Nephron (organoid): ENCODE results near the gene FKBP15.
"Not testable (repeated sequence)": the region's sequence is repeated elsewhere in the genome, so short reads cannot be mapped to it uniquely, and the experiment has no call there.

Source experiments
- H3K27ac Mint-ChIP-seq, 3 experiments: 2 replicates each; pipeline ENCODE4 v1.8.0; 2020; ENCODE audit warnings: mixed read lengths in 3 of 3, mild to moderate bottlenecking in 2 of 3, moderate library complexity in 1 of 3
- H3K27me3 Mint-ChIP-seq: 2 replicates; pipeline ENCODE4 v1.8.0; 2021; ENCODE audit warnings: low read depth, mild to moderate bottlenecking, moderate library complexity, mixed read lengths
- H3K36me3 Mint-ChIP-seq: 2 replicates; pipeline ENCODE4 v1.8.0; 2020; ENCODE audit warnings: low read depth, mixed read lengths
- H3K4me1 Mint-ChIP-seq: 2 replicates; pipeline ENCODE4 v1.8.0; 2020; ENCODE audit warnings: mixed read lengths
- H3K4me3 Mint-ChIP-seq, 3 experiments: 2 replicates each; pipeline ENCODE4 v1.8.0; 2020; ENCODE audit warnings: mild to moderate bottlenecking in 3 of 3, mixed read lengths in 3 of 3, moderate library complexity in 2 of 3
- H3K9me3 Mint-ChIP-seq: 2 replicates; pipeline ENCODE4 v1.8.0; 2020; ENCODE audit warnings: mixed read lengths
- CTCF ChIP-seq, 3 experiments: fragments of 200-600 bp; sonication (generic); IDR thresholded peaks; one replicate each; pipeline ENCODE4 v1.5.0; 2021; ENCODE audit warnings: antibody characterized with exemption in 3 of 3; ENCODE audit not compliant: unreplicated experiment in 3 of 3

The FKBP15 gene

GRCh38 chr9:113238202-113238858 is 17.3 kb upstream of the FKBP15 start:
- Mint-ChIP-seq H3K4me3 (no peak overlapping the region), H3K9me3 (no peaks in the 10 kb centered on the region), H3K4me1 (no peaks in the 10 kb centered on the region), H3K27ac (no peak overlapping the region), H3K36me3 (no peaks in the 10 kb centered on the region), H3K27me3 (no peaks in the 10 kb centered on the region)
- no peak for TF ChIP-seq CTCF (IDR thresholded peaks at IDR 0.05; ENCODE audit: unreplicated experiment in 3 of 3)

GRCh38 chr9:113237026-113237425 is 15.9 kb upstream of the FKBP15 start:
- no peaks in the 10 kb centered on the region for H3K36me3 Mint-ChIP-seq
- H3K4me3 Mint-ChIP-seq, result no peak overlapping the region
- no peaks in the 10 kb centered on the region for H3K9me3 Mint-ChIP-seq
- H3K27ac Mint-ChIP-seq, result no peak overlapping the region
- TF ChIP-seq CTCF (IDR thresholded peaks at IDR 0.05; ENCODE audit: unreplicated experiment in 3 of 3), result no peak
- H3K4me1 Mint-ChIP-seq, result no peaks in the 10 kb centered on the region
- no peaks in the 10 kb centered on the region for H3K27me3 Mint-ChIP-seq

GRCh38 chr9:113235701-113236255 is 14.7 kb upstream of the FKBP15 start:
- not testable (repeated sequence) for H3K9me3 Mint-ChIP-seq, H3K4me3 Mint-ChIP-seq, H3K36me3 Mint-ChIP-seq, H3K27ac Mint-ChIP-seq, H3K27me3 Mint-ChIP-seq, H3K4me1 Mint-ChIP-seq

GRCh38 chr9:113231701-113232100 is 10.6 kb upstream of the FKBP15 start:
- Mint-ChIP-seq H3K36me3 (no peaks in the 10 kb centered on the region), H3K27me3 (no peaks in the 10 kb centered on the region), H3K4me3 (no peak overlapping the region), H3K27ac (no peak overlapping the region), H3K4me1 (no peaks in the 10 kb centered on the region), H3K9me3 (no peaks in the 10 kb centered on the region)
- TF ChIP-seq CTCF (IDR thresholded peaks at IDR 0.05; ENCODE audit: unreplicated experiment in 3 of 3), result no peak

- Mint-ChIP-seq H3K9me3 (no peaks in the 10 kb centered on the region), H3K36me3 (no peaks in the 10 kb centered on the region), H3K27me3 (no peaks in the 10 kb centered on the region), H3K4me1 (peaks cover 3% of the 10 kb centered on the region), H3K27ac (no peak overlapping the region), H3K4me3 (no peak overlapping the region)
- no peak for TF ChIP-seq CTCF (IDR thresholded peaks at IDR 0.05; ENCODE audit: unreplicated experiment in 3 of 3)
Observed at GRCh38 chr9:113228130-113228665, 7.1 kb upstream of the FKBP15 start.

GRCh38 chr9:113227436-113227835 is 6.4 kb upstream of the FKBP15 start:
- peaks cover 11% of the 10 kb centered on the region for H3K4me1 Mint-ChIP-seq
- no peaks in the 10 kb centered on the region for H3K27me3 Mint-ChIP-seq
- no peak overlapping the region for H3K27ac Mint-ChIP-seq
- TF ChIP-seq CTCF (IDR thresholded peaks at IDR 0.05; ENCODE audit: unreplicated experiment in 3 of 3), result no peak
- H3K36me3 Mint-ChIP-seq, result no peaks in the 10 kb centered on the region
- no peaks in the 10 kb centered on the region for H3K9me3 Mint-ChIP-seq
- H3K4me3 Mint-ChIP-seq, result no peak overlapping the region
